Measurements from ENCODE around the gene METTL21A. TPM values are rescaled to one million over a fixed set of nuclear protein-coding genes. Genes with fewer than 3 reads are reported as not detected.
"Not testable (repeated sequence)": the region's sequence is repeated elsewhere in the genome, so short reads cannot be mapped to it uniquely, and the experiment has no call there.

Gene METTL21A
- polyA plus RNA-seq, 1 experiment = 11.3 TPM

DNA sequence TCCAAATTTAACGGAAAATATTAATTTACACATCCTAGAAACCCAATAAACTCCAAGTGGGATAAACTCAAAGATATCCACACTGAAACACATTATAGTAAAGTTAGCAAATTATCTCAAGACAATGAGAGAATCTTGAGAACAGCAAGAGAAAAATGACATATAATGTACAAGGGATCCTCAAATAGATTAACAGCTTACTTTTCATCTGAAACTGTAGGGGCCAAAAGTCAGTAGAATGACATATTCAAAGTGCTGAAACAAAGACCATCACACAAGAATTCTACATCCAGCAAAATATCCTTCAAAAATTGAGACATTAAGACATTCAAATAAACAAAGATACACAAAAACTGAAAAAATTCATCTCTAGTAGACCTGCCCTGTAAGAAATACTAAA is 18.7 kb upstream of the METTL21A start:
- peaks cover 1% of the 10 kb centered on the region; the same call in 1 of the 2 replicates for H3K27me3 ChIP-seq (ENCODE audit: control insufficient read depth, insufficient read depth, low read length)
- TF ChIP-seq, protein P1, sequence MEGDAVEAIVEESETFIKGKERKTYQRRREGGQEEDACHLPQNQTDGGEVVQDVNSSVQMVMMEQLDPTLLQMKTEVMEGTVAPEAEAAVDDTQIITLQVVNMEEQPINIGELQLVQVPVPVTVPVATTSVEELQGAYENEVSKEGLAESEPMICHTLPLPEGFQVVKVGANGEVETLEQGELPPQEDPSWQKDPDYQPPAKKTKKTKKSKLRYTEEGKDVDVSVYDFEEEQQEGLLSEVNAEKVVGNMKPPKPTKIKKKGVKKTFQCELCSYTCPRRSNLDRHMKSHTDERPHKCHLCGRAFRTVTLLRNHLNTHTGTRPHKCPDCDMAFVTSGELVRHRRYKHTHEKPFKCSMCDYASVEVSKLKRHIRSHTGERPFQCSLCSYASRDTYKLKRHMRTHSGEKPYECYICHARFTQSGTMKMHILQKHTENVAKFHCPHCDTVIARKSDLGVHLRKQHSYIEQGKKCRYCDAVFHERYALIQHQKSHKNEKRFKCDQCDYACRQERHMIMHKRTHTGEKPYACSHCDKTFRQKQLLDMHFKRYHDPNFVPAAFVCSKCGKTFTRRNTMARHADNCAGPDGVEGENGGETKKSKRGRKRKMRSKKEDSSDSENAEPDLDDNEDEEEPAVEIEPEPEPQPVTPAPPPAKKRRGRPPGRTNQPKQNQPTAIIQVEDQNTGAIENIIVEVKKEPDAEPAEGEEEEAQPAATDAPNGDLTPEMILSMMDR (IDR thresholded peaks at IDR 0.05; ENCODE audit: insufficient read depth, low read depth, low read length) = no peak
- DNase-seq (ENCODE audit: low read depth) = no peak
- ChIA-PET POLR2A (no interaction called here), CTCF (no interaction called here)
- H3K4me3 ChIP-seq (ENCODE audit: low read depth, low read length) = no peak overlapping the region
- no peaks in the 10 kb centered on the region for H3K36me3 ChIP-seq (ENCODE audit: control insufficient read depth, insufficient read depth, low read length)

DNA sequence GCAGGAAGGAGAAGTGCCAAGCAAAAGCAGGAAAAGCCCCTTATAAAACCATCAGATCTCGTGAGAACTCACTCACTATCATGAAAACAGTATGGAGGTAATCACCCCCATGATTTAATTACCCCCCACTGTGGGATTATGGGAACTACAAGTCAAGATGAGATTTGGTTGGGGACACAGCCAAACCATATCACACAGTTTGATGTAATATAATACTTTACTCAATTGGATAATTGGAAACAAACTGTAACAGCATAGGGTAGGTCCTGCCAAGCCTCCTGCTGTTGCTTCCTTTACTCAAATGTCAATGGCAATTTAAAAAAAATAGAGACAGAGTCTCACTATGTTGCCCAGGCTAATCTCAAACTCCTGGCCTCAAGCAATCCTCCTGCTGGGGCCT is 15.5 kb upstream of the METTL21A start:
- ChIA-PET POLR2A (no interaction called here), CTCF (no interaction called here)
- TF ChIP-seq, protein P1 (IDR thresholded peaks at IDR 0.05; ENCODE audit: insufficient read depth, low read depth, low read length) = no peak

DNA sequence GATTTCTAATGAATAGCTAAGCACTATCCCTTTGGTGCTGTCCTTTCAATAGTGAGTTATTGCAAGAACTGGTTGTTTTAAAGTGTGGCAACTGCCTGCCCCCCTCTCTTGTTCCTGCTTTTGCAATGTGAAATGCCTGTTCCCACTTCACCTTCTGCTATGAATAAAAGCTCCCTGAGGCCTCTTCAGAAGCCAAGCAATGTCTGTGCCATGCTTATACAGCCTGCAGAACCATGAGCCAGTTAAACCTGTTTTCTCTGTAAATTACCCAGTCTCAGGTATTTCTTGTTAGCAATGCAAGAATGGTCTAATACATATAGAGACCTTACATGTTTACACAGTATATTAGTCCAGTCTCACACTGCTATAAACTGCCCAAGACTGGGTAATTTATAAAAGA is 15.0 kb upstream of the METTL21A start:
- DNase-seq (ENCODE audit: low read depth) = no peak
- Histone ChIP-seq H3K36me3 (ENCODE audit: control insufficient read depth, insufficient read depth, low read length) (no peaks in the 10 kb centered on the region), H3K27me3 (ENCODE audit: control insufficient read depth, insufficient read depth, low read length) (peaks cover 1% of the 10 kb centered on the region; the same call in 1 of the 2 replicates), H3K4me3 (ENCODE audit: low read depth, low read length) (no peak overlapping the region)
- CTCF ChIA-PET = no interaction called here
- POLR2A ChIA-PET = interaction anchor here (0.7 kb wide), 1 partner anchor 10 kb away, joined by 4 read pairs; no protein-coding TSS in a partner anchor
- TF ChIP-seq, protein P1 (IDR thresholded peaks at IDR 0.05; ENCODE audit: insufficient read depth, low read depth, low read length) = no peak

More for the DNA sequence above, 15.5 kb upstream of the METTL21A start:
- H3K27me3 ChIP-seq (ENCODE audit: control insufficient read depth, insufficient read depth, low read length) = peaks cover 1% of the 10 kb centered on the region; the same call in 1 of the 2 replicates
- H3K36me3 ChIP-seq (ENCODE audit: control insufficient read depth, insufficient read depth, low read length) = no peaks in the 10 kb centered on the region
- H3K4me3 ChIP-seq (ENCODE audit: low read depth, low read length) = no peak overlapping the region
- DNase-seq (ENCODE audit: low read depth) = no peak

DNA sequence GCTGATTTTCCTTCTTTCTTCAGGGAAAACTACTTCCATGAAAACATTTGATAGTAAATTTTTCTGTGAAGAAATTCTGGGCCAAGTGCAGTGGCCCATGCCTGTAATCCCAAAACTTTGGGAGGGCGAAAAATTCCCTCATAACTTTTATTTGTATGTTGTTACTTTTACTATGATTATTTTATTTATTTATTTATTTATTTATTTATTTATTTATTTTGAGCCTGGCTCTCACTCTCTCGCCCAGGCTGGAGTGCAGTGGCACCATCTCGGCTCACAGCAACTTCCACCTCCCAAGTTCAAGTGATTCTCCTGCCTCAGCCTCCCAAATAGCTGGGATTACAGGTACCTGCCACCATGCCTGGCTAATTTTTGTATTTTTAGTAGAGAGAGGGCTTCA is 14.1 kb upstream of the METTL21A start:
- POLR2A ChIA-PET = interaction anchor here (0.7 kb wide), 2 partner anchors 9 to 92 kb away, joined by 4 to 6 read pairs; no protein-coding TSS in a partner anchor
- CTCF ChIA-PET; DNase-seq (ENCODE audit: low read depth): not testable (repeated sequence)

DNA sequence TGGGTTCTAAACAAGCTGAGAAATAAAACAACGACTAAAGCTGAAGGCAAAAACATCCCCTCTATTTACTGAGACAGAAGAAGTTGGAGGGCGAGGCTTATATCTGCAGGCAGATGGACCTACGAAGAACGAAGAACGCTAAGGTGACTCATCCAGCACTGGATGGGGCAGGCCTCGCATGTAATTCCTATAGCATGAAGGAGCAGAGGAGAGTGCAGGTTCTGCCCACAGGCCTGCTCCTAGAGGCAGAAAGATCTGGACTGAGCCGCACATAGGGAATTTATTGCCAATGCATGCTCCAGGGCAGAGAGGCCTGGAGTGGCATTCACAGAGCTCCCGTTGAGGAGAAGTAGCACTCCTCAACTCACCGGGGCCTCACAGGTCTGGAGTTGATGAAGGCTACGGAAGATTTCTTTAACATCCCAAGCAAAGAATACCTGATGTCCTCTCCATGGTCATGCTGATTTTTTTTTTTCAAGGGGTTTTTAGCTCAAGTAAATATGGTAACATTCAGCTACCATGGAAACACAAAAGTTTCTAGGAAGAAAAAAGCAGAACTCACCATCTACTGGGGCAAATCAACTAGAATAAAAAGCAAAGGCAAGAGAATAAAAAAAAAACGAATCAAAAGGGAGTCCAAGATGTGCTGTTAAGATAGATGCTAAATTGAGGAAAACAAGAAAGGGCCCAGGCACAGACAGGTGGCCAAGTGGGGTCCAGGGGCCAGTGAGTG is 10.4 kb upstream of the METTL21A start:
- ChIA-PET POLR2A (no interaction called here), CTCF (interaction anchor here (1.3 kb wide), 1 partner anchor 10 kb away, joined by 5 read pairs; the partner anchor contains the start of gene METTL21A)
- DNase-seq (ENCODE audit: low read depth) = no peak
- Histone ChIP-seq H3K4me3 (ENCODE audit: low read depth, low read length) (no peak overlapping the region), H3K36me3 (ENCODE audit: control insufficient read depth, insufficient read depth, low read length) (no peaks in the 10 kb centered on the region), H3K27me3 (ENCODE audit: control insufficient read depth, insufficient read depth, low read length) (no peaks in the 10 kb centered on the region)
- TF ChIP-seq, protein P1 (IDR thresholded peaks at IDR 0.05; ENCODE audit: insufficient read depth, low read depth, low read length) = no peak

More for the DNA sequence above, 14.1 kb upstream of the METTL21A start:
- not testable (repeated sequence) for H3K36me3 ChIP-seq (ENCODE audit: control insufficient read depth, insufficient read depth, low read length); H3K27me3 ChIP-seq (ENCODE audit: control insufficient read depth, insufficient read depth, low read length); H3K4me3 ChIP-seq (ENCODE audit: low read depth, low read length)

All from BJ (cell line).